SK-N-SH (cell line): ENCODE results near the gene COPS3. TPM values are rescaled to one million over a fixed set of nuclear protein-coding genes. Genes with fewer than 3 reads are reported as not detected.

Source experiments
- CTCF ChIA-PET: fragments of 300-600, 350-600 bp; formaldehyde crosslinking; extraction: SDS; loops from one replicate; lab custom pipeline; 2021; lab: Yijun Ruan, JAX
- POLR2A ChIA-PET: fragments of 350-600 bp; sonication (Branson Sonifier 250); formaldehyde crosslinking; extraction: SDS; loops from one replicate; lab custom pipeline; 2020; ENCODE audit warnings: antibody characterized with exemption, inconsistent platforms; lab: Yijun Ruan, JAX
- DNase-seq: peaks from one replicate; pipeline ENCODE4 v3.0.0; 2012
- H2AFZ ChIP-seq: fragments of 200-600 bp; sonication (generic); 2 replicates; pipeline ENCODE4 v1.8.1; 2016; ENCODE audit warnings: antibody characterized with exemption, mild to moderate bottlenecking, low read depth
- H3F3A ChIP-seq: fragments of 200-600 bp; sonication (generic); replicated peaks from 2 replicates; pipeline ENCODE3; 2016; ENCODE audit warnings: antibody characterized with exemption, mild to moderate bottlenecking; ENCODE audit not compliant: insufficient read depth
- H3K27ac ChIP-seq, 2 experiments: fragments of 200-500 bp in 1 of 2; fragments of 200-600 bp in 1 of 2; sonication (Bioruptor generic) in 1 of 2; sonication (generic), shearing (Covaris generic) in 1 of 2; 2 replicates each; pipeline versions ENCODE4 v1.5.1 to v1.6.1; 2014 to 2016; ENCODE audit warnings: low read depth in 2 of 2, inconsistent platforms in 1 of 2, low read length in 1 of 2, mild to moderate bottlenecking in 1 of 2, mixed read lengths in 1 of 2
- H3K27me3 ChIP-seq: fragments of 200-600 bp; sonication (generic), shearing (Covaris generic); 2 replicates; pipeline ENCODE4 v1.6.1; 2016; ENCODE audit warnings: mixed run types; ENCODE audit not compliant: insufficient read depth
- H3K36me3 ChIP-seq, 2 experiments: fragments of 200-500 bp in 1 of 2; fragments of 200-600 bp in 1 of 2; sonication (Bioruptor generic) in 1 of 2; sonication (generic) in 1 of 2; replicated peaks in 1 of 2; 2 replicates each; pipeline versions ENCODE3 to v1.5.1; 2014 to 2016; ENCODE audit warnings: low read length in 1 of 2, mild to moderate bottlenecking in 1 of 2; ENCODE audit not compliant: insufficient read depth in 2 of 2, control insufficient read depth in 1 of 2
- H3K4me1 ChIP-seq, 2 experiments: fragments of 200-500 bp in 1 of 2; fragments of 200-600 bp in 1 of 2; sonication (Bioruptor generic) in 1 of 2; sonication (generic), shearing (Covaris generic) in 1 of 2; 2 replicates each; pipeline versions ENCODE4 v1.5.1 to v1.6.1; 2014 to 2016; ENCODE audit warnings: low read depth in 1 of 2, low read length in 1 of 2, mixed run types in 1 of 2; ENCODE audit not compliant: insufficient read depth in 2 of 2, control insufficient read depth in 1 of 2
- H3K4me2 ChIP-seq: fragments of 200-600 bp; sonication (generic), shearing (Covaris generic); 2 replicates; pipeline ENCODE4 v1.6.1; 2017; ENCODE audit warnings: mixed run types
- H3K4me3 ChIP-seq, 2 experiments: fragments of 200-500 bp in 1 of 2; fragments of 200-600 bp in 1 of 2; sonication (Bioruptor generic) in 1 of 2; sonication (generic), shearing (Covaris generic) in 1 of 2; 2 replicates each; pipeline versions ENCODE4 v1.5.1 to v1.8.1; 2014 to 2016; ENCODE audit warnings: low read depth in 2 of 2, inconsistent platforms in 1 of 2, low read length in 1 of 2, mild to moderate bottlenecking in 1 of 2, mixed read lengths in 1 of 2, moderate library complexity in 1 of 2
- H3K79me2 ChIP-seq: fragments of 200-600 bp; sonication (generic); 2 replicates; pipeline ENCODE4 v1.8.1; 2017; ENCODE audit warnings: mild to moderate bottlenecking; ENCODE audit not compliant: insufficient read depth
- H3K9ac ChIP-seq: fragments of 200-600 bp; sonication (generic); 2 replicates; pipeline ENCODE4 v1.6.1; 2017; ENCODE audit warnings: mixed run types
- H3K9me2 ChIP-seq: fragments of 200-600 bp; sonication (generic); 2 replicates; pipeline ENCODE4 v1.6.1; 2017; ENCODE audit warnings: mixed run types
- H3K9me3 ChIP-seq: fragments of 200-600 bp; sonication (generic); 2 replicates; pipeline ENCODE4 v1.6.1; 2017; ENCODE audit warnings: mixed run types, mild to moderate bottlenecking, moderate library complexity
- H4K20me1 ChIP-seq: fragments of 200-600 bp; sonication (generic); 2 replicates; pipeline ENCODE4 v1.6.1; 2017; ENCODE audit warnings: mild to moderate bottlenecking, mixed run types; ENCODE audit not compliant: insufficient read depth
- CHD2 ChIP-seq: fragments of 150-350 bp; IDR thresholded peaks from 2 replicates; pipeline ENCODE4 v1.6.1; 2018; ENCODE audit warnings: low read length; ENCODE audit not compliant: partially characterized antibody
- FOSL2 ChIP-seq: IDR thresholded peaks from 2 replicates; pipeline ENCODE4 v1.4.0; 2012; ENCODE audit warnings: low read depth, mild to moderate bottlenecking, moderate library complexity, borderline replicate concordance
- JUND ChIP-seq: IDR thresholded peaks from 2 replicates; pipeline ENCODE4 v1.4.0; 2012
- NFIC ChIP-seq: IDR thresholded peaks from 2 replicates; pipeline ENCODE4 v1.4.0; 2012; ENCODE audit warnings: borderline replicate concordance
- RAD21 ChIP-seq: IDR thresholded peaks from 2 replicates; pipeline ENCODE4 v1.6.1; 2012; ENCODE audit warnings: mild to moderate bottlenecking, low read length
- TEAD4 ChIP-seq: IDR thresholded peaks from 2 replicates; pipeline ENCODE4 v1.4.0; 2012; ENCODE audit warnings: mild to moderate bottlenecking, borderline replicate concordance; ENCODE audit not compliant: insufficient read depth
- WGBS: methylation state at CpG from one replicate; pipeline ENCODE4 v1.1.6; 2017; ENCODE audit warnings: low lambda C conversion rate; 5-methylcytosine and 5-hydroxymethylcytosine counted together
- polyA plus RNA-seq, 3 experiments: library from polyadenylated mRNA; depleted of rRNA; stranded (reverse); fragments of >200 nt; gene quantifications; 2 replicates each; pipeline ENCODE4 v1.2.3, GENCODE V29; 2012
- TF ChIP-seq, protein P1 (sequence below): IDR thresholded peaks from 2 replicates; pipeline ENCODE4 v1.6.1; 2012; ENCODE audit warnings: mild to moderate bottlenecking, low read depth, low read length, moderate library complexity
- TF ChIP-seq, protein P2 (sequence below): IDR thresholded peaks from 2 replicates; pipeline ENCODE4 v1.4.0; 2012; ENCODE audit warnings: low read depth, borderline replicate concordance

COPS3 gene
- polyA plus RNA-seq, 1 of the 3 experiments (the other 2 are of a cell fraction), result 64.8 TPM

DNA sequence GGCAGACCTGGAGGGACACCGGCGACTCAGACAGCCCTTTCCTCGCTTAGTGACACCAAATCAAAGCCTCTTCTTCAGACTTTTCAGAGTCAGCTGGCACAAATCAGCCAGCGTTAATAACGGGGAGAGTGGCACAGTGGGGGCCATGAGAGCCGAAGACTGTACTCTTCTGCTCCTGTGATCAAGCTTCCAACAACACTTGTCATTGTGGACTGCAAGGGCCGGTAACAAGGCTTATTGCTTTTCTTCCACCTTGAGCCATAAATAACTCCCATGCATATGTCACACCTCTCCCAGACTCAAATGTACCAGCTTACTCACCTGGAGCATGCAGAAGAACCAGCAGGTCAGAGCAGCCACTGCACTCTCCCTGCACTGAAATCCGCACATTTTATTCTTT is 56.9 kb downstream of the COPS3 start:
- no peak for TF ChIP-seq NFIC
- no peak for TF ChIP-seq FOSL2
- Histone ChIP-seq H3K36me3 (peaks cover 36 to 64% of the 10 kb centered on the region in 2 experiments), H2AFZ (no peak overlapping the region), H3K79me2 (0 out of 2 replicates have a peak, but pooled peaks cover 3% of the 10 kb centered on the region), H3K9me2 (no peaks in the 10 kb centered on the region), H3K4me3 (no peak overlapping the region), H3K27ac (no peak overlapping the region), H3F3A (no peaks in the 10 kb centered on the region), H3K4me1 (no peaks in the 10 kb centered on the region), H4K20me1 (no peaks in the 10 kb centered on the region), H3K9ac (no peak overlapping the region), H3K9me3 (no peaks in the 10 kb centered on the region), H3K27me3 (no peaks in the 10 kb centered on the region), H3K4me2 (no peak overlapping the region)
- WGBS, result 85% methylated on average over 8 of the region's 8 CpGs
- ChIA-PET CTCF (no interaction called here), POLR2A (no interaction called here)
- no peak for DNase-seq

DNA sequence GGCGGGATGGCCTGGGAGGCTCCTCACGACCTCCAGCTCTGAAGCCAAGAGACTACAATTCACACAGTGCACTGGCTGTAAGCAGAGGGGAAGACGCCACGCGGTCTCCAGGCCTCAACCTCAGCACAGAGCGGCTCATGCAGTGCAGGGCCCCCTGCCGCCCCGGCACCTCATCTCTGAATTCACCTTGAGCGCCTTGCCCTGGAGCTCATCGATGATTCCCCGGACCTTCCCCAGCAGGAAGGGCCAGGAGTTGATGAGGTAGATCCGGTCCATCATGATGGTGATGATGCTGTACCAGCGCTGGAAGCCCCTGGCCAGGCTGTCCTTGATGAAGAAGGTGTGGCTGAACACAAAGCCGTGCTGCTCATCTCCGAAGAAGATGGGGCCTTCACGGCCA is 57.3 kb downstream of the COPS3 start:
- no peak overlapping the region for H2AFZ ChIP-seq
- H3K9me3 ChIP-seq, result no peaks in the 10 kb centered on the region
- no peak overlapping the region for H3K4me3 ChIP-seq
- peaks cover 36 to 64% of the 10 kb centered on the region in 2 experiments for H3K36me3 ChIP-seq
- no peak for TF ChIP-seq NFIC
- TF ChIP-seq JUND, result no peak
- TF ChIP-seq, all 33 proteins: peak for 0
- no peak for DNase-seq
- no peak overlapping the region for H3K9ac ChIP-seq
- WGBS, result 94% methylated on average over 12 of the region's 16 CpGs
- H3K9me2 ChIP-seq, result no peaks in the 10 kb centered on the region
- H3K4me2 ChIP-seq, result no peak overlapping the region
- H3K27me3 ChIP-seq, result no peaks in the 10 kb centered on the region
- H3K27ac ChIP-seq, result no peak overlapping the region
- no peaks in the 10 kb centered on the region for H4K20me1 ChIP-seq
- 0 out of 2 replicates have a peak, but pooled peaks cover 3% of the 10 kb centered on the region for H3K79me2 ChIP-seq
- CTCF ChIA-PET, result no interaction called here
- no peaks in the 10 kb centered on the region for H3K4me1 ChIP-seq
- POLR2A ChIA-PET, result no interaction called here
- H3F3A ChIP-seq, result no peaks in the 10 kb centered on the region

DNA sequence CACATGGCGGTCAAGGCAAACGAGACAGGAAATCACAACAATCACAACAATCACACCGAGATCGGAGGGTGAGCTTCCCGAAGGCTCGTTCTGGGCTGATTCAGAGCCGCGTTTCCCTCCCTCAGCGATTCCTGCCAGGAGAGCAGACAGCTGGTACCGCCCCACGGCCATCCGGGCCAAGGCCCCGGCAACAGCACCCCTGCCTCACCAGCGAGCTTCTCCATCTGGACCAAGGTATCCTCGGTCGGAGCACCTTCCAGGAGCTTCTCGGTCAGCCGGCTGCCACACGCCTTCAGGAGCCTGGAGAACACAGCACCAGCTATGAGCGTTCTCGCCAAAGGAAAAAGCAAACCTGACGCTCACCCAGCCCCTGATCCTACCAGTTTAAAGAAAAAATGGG is 59.7 kb downstream of the COPS3 start:
- Histone ChIP-seq H3K9me3 (no peaks in the 10 kb centered on the region), H4K20me1 (no peaks in the 10 kb centered on the region), H3K9ac (no peak overlapping the region), H3K27me3 (no peaks in the 10 kb centered on the region), H3K4me1 (no peaks in the 10 kb centered on the region), H3K4me3 (no peak overlapping the region), H3K9me2 (no peaks in the 10 kb centered on the region), H3K36me3 (peaks cover 39 to 64% of the 10 kb centered on the region in 2 experiments), H3K4me2 (no peak overlapping the region), H3K79me2 (0 out of 2 replicates have a peak, but pooled peaks cover 3% of the 10 kb centered on the region), H3F3A (no peaks in the 10 kb centered on the region), H3K27ac (no peak overlapping the region), H2AFZ (no peak overlapping the region)
- ChIA-PET POLR2A (no interaction called here), CTCF (interaction anchor here (0.9 to 1.4 kb wide), 3 partner anchors 10 to 230 kb away, joined by 3 to 5 read pairs (median 4); no protein-coding TSS in a partner anchor)
- 95% methylated on average over 17 of the region's 22 CpGs for WGBS
- TF ChIP-seq TEAD4 (no peak), RAD21 (no peak), CHD2 (no peak)
- TF ChIP-seq, protein P1, sequence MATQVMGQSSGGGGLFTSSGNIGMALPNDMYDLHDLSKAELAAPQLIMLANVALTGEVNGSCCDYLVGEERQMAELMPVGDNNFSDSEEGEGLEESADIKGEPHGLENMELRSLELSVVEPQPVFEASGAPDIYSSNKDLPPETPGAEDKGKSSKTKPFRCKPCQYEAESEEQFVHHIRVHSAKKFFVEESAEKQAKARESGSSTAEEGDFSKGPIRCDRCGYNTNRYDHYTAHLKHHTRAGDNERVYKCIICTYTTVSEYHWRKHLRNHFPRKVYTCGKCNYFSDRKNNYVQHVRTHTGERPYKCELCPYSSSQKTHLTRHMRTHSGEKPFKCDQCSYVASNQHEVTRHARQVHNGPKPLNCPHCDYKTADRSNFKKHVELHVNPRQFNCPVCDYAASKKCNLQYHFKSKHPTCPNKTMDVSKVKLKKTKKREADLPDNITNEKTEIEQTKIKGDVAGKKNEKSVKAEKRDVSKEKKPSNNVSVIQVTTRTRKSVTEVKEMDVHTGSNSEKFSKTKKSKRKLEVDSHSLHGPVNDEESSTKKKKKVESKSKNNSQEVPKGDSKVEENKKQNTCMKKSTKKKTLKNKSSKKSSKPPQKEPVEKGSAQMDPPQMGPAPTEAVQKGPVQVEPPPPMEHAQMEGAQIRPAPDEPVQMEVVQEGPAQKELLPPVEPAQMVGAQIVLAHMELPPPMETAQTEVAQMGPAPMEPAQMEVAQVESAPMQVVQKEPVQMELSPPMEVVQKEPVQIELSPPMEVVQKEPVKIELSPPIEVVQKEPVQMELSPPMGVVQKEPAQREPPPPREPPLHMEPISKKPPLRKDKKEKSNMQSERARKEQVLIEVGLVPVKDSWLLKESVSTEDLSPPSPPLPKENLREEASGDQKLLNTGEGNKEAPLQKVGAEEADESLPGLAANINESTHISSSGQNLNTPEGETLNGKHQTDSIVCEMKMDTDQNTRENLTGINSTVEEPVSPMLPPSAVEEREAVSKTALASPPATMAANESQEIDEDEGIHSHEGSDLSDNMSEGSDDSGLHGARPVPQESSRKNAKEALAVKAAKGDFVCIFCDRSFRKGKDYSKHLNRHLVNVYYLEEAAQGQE, result no peak
- TF ChIP-seq, protein P2, sequence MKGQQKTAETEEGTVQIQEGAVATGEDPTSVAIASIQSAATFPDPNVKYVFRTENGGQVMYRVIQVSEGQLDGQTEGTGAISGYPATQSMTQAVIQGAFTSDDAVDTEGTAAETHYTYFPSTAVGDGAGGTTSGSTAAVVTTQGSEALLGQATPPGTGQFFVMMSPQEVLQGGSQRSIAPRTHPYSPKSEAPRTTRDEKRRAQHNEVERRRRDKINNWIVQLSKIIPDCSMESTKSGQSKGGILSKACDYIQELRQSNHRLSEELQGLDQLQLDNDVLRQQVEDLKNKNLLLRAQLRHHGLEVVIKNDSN, result no peak
- DNase-seq, result no peak
